HG02623 (cell line): ENCODE results near the gene CCNI.
"Not testable (repeated sequence)": the region's sequence is repeated elsewhere in the genome, so short reads cannot be mapped to it uniquely, and the experiment has no call there.

Source experiments
- ATAC-seq: cut with Tn5 transposase; IDR thresholded peaks from one replicate; pipeline ENCODE4 v1.9.1; 2021; ENCODE audit warnings: moderate library complexity; ENCODE audit not compliant: unreplicated experiment

The CCNI gene

GRCh38 chr4:77082886-77083608 is 7.3 kb upstream of the CCNI start:
- no peak for ATAC-seq

GRCh38 chr4:77080806-77081205 is 5.0 kb upstream of the CCNI start:
- ATAC-seq, result not testable (repeated sequence)

- no peak for ATAC-seq
Observed at GRCh38 chr4:77079281-77079680, 3.5 kb upstream of the CCNI start.

- no peak for ATAC-seq
Observed at GRCh38 chr4:77078401-77078800, 2.6 kb upstream of the CCNI start.

- ATAC-seq, result no peak
Observed at GRCh38 chr4:77076889-77077635, 1.3 kb upstream of the CCNI start.

- ATAC-seq, result peak; percentile 54
Observed at GRCh38 chr4:77074981-77075855, 571 bp downstream of the CCNI start.

GRCh38 chr4:77074381-77074831 is 1.4 kb downstream of the CCNI start:
- no peak for ATAC-seq

GRCh38 chr4:77073981-77074380 is 1.8 kb downstream of the CCNI start:
- ATAC-seq, result no peak

- ATAC-seq, result no peak
Observed at GRCh38 chr4:77073106-77073809, 2.5 kb downstream of the CCNI start.

GRCh38 chr4:77072195-77072753 is 3.5 kb downstream of the CCNI start:
- ATAC-seq, result no peak

GRCh38 chr4:77069514-77069913 is 6.3 kb downstream of the CCNI start:
- peak; percentile 41 for ATAC-seq

GRCh38 chr4:77065382-77065781 is 10.4 kb downstream of the CCNI start:
- no peak for ATAC-seq

GRCh38 chr4:77062856-77063255 is 12.9 kb downstream of the CCNI start:
- no peak for ATAC-seq

GRCh38 chr4:77052352-77052751 is 23.4 kb downstream of the CCNI start:
- ATAC-seq, result no peak

- no peak for ATAC-seq
Observed at GRCh38 chr4:77050962-77051361, 24.8 kb downstream of the CCNI start.

GRCh38 chr4:77047037-77047436 is 28.8 kb downstream of the CCNI start:
- no peak for ATAC-seq

GRCh38 chr4:77045490-77045889 is 30.3 kb downstream of the CCNI start:
- no peak for ATAC-seq

GRCh38 chr4:77044461-77045150 is 31.2 kb downstream of the CCNI start:
- no peak for ATAC-seq

GRCh38 chr4:77043507-77044136 is 32.2 kb downstream of the CCNI start:
- ATAC-seq, result no peak
